Activated T-helper 1 cell treated with anti-CD3 and anti-CD28 coated beads, Interleukin-12 subunit alpha, Interleukin-12 subunit beta, Interleukin-2, Interleukin-4 antibody, amounts not matched to agents 30 ng/mL and 10 ng/mL and 1 ng/mL, durations not matched to agents 14 hours and 24 hours and 36 hours (primary cell): ENCODE data around the gene ASTN1. TPM values are rescaled to one million over a fixed set of nuclear protein-coding genes. Genes with fewer than 3 reads are reported as not detected.

ENCODE experiments used
- DNase-seq: peaks from one replicate; pipeline ENCODE4 v3.0.0; 2021; ENCODE audit warnings: low spot score
- H3K27ac Mint-ChIP-seq: one replicate; pipeline ENCODE4 v1.8.0; 2021; ENCODE audit warnings: mild to moderate bottlenecking, mixed read lengths
- H3K27me3 Mint-ChIP-seq: one replicate; pipeline ENCODE4 v1.8.0; 2022; ENCODE audit warnings: mild to moderate bottlenecking, moderate library complexity, mixed read lengths; ENCODE audit not compliant: insufficient read depth
- H3K36me3 Mint-ChIP-seq: one replicate; pipeline ENCODE4 v1.8.0; 2021; ENCODE audit warnings: low read depth, mixed read lengths
- H3K4me1 Mint-ChIP-seq: one replicate; pipeline ENCODE4 v1.8.0; 2021; ENCODE audit warnings: low read depth, mixed read lengths
- H3K4me3 Mint-ChIP-seq: one replicate; pipeline ENCODE4 v1.8.0; 2021; ENCODE audit warnings: mild to moderate bottlenecking, moderate library complexity, mixed read lengths
- H3K9me3 Mint-ChIP-seq: one replicate; pipeline ENCODE4 v1.8.0; 2021; ENCODE audit warnings: mixed read lengths
- intact Hi-C: fragments of 100-400 bp; cut with micrococcal nuclease; formaldehyde crosslinking; loops from one replicate; pipeline ENCODE4 v1.15.1; 2024
- total RNA-seq: library from RNA; stranded (reverse); gene quantifications from 2 replicates; pipeline ENCODE4 v1.2.3, GENCODE V29; 2022

The ASTN1 gene
- total RNA-seq, 1 donor from 2014 or later: not detected

DNA sequence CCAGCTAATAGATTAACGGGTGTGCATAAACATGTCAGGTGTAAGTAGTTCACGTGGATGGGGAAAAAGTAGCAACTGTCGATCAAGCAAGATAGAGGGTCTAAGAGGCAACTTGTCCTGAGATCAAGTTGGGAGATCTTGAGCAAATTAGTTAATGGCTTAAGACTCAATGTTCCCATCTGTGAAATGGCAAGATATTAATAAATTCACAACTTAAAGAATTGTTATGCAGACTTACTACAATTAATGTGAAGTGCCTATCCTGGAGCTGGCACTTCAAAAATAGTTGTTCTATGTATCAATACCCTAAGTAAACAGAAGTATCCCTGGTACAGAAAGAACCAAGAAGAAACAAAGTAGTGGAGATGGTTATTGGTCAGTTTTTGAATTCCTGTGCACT, 312.4 kb downstream of the ASTN1 start:
- Mint-ChIP-seq H3K9me3 (no peaks in the 10 kb centered on the region), H3K27me3 (no peaks in the 10 kb centered on the region), H3K27ac (no peak overlapping the region), H3K36me3 (no peaks in the 10 kb centered on the region), H3K4me1 (no peaks in the 10 kb centered on the region), H3K4me3 (no peak overlapping the region)
- intact Hi-C loops: no loop called here
- DNase-seq: no peak

DNA sequence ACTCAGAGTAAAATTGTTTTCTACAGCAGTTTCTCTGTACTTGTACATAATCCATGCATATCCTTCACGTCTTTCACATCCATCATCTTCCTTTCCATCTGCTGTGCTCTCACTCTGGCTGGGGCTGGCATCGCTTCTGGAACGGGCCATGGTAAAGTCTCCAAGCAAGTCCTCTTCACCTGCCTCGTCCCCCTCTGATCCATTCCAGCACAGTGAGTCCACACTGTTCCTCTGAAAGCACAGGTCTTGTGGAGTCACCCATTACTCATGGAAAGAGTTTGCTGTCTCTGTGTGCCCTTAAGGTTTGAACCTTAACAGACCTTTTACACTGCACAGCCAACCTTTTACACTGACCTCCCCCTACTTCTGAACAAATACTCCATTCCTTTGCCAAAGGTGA, 313.6 kb downstream of the ASTN1 start:
- no peak for DNase-seq
- no peak overlapping the region for H3K27ac Mint-ChIP-seq
- no peaks in the 10 kb centered on the region for H3K36me3 Mint-ChIP-seq
- H3K4me3 Mint-ChIP-seq: no peak overlapping the region
- intact Hi-C loops: no loop called here
- no peaks in the 10 kb centered on the region for H3K27me3 Mint-ChIP-seq
- H3K4me1 Mint-ChIP-seq: no peaks in the 10 kb centered on the region
- H3K9me3 Mint-ChIP-seq: no peaks in the 10 kb centered on the region

DNA sequence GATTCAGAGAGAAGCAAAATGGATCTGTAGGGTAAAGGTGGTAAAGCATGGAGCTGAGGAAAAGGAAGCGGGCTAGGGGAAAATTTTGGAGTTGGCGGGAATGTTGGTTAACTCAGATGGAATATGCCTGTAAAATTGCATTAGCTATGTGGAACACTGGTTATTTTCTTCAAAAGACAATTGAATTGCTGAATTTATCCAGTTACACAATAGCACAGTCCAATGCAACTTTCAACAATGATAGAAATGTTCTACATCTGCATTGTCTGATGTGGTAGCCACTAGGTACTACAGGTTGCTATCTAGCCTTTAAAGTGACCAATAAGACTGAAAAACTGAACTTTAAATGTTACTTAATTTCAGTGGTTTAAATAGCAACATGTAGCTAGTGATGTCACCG, 315.2 kb downstream of the ASTN1 start:
- Mint-ChIP-seq H3K36me3 (no peaks in the 10 kb centered on the region), H3K27ac (no peak overlapping the region), H3K4me3 (no peak overlapping the region), H3K27me3 (no peaks in the 10 kb centered on the region), H3K9me3 (no peaks in the 10 kb centered on the region), H3K4me1 (no peaks in the 10 kb centered on the region)
- intact Hi-C loops: no loop called here
- no peak for DNase-seq

DNA sequence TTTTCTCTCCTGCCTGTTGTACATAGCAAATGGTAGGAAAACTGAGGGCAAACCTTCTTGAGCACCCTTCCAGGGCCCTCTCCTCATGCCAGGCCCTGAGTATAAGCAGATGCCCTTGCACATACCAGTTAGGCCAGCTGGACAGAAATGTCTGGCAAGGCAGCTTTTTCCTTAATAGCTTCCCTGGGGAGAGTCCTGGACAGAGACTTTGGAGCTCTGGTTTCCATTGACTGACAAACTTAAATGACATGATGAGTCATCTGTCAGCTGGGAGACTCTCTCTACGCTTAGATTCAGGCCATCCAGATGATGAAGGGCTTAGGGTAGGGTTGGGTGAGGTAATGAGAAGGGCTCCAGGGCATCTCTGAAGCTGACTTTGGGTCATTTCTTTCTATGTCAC, 317.5 kb downstream of the ASTN1 start:
- Mint-ChIP-seq H3K4me3 (no peak overlapping the region), H3K36me3 (no peaks in the 10 kb centered on the region), H3K27me3 (no peaks in the 10 kb centered on the region), H3K27ac (no peak overlapping the region), H3K4me1 (no peaks in the 10 kb centered on the region), H3K9me3 (no peaks in the 10 kb centered on the region)
- intact Hi-C loops: no loop called here
- DNase-seq: no peak

DNA sequence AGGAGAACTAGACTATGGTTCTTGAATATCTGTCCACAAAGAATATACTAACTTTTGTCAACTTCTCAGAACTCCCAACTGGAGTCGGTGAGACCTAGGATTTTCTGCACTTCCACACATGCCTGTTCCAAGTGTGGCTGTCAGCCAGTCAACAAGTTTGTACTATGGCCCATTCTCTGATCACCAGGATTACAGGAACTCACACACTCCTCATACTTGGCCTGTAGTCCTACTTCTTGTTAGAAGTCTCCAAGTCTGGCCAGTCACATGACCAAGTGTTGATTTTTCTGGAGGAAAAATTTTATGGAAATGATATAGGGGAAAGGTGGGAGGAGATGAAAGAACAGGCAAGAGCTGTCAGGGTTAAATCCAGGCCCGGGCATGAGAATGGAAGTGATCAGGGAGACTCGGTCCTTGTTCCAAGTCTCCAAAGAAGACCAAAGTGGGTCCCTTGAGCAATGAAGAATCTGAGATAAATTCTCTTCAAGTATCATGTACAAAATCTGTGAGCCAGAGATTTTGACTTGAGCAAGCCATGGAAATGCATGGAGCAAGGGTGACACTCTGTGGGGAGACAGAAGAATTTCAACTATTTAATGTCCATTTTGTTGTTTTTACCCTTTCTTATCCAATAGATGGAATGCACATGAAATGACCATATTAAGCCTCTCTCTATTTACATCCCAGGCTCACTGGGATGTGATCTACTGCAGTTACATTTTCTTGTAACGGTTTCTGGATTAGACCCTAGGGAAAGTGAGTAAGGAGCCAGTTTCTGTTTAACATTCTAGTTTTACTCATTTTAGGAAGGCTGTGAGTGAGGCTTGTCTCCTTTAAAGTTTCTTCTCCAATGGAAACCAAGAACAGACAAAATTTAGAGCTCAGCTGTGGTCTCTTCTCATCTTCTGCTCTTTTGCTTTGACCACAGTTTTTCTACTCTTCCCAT, 320.9 kb downstream of the ASTN1 start:
- intact Hi-C loops: no loop called here
- DNase-seq: no peak
- H3K4me3 Mint-ChIP-seq: no peak overlapping the region
- no peaks in the 10 kb centered on the region for H3K36me3 Mint-ChIP-seq
- H3K27ac Mint-ChIP-seq: no peak overlapping the region
- no peaks in the 10 kb centered on the region for H3K9me3 Mint-ChIP-seq
- H3K4me1 Mint-ChIP-seq: no peaks in the 10 kb centered on the region
- H3K27me3 Mint-ChIP-seq: no peaks in the 10 kb centered on the region

DNA sequence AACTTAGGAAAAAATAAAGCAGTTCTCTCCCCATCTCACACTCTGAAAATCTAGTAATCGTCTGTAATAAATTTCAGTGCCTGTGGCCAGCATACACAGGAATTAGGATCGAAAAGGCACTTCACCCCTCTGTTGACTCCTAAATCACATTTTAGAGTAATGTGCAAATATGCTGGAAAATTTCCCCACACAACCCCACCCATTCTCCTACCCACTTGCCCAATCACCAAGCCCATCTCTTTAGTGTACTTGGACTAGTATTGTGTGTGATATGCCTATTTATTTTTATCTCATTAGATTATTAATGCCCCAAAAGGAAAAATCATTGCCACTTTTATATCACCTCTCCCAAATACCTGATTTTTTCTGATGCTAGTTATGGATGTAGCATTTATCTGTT, 323.3 kb downstream of the ASTN1 start:
- DNase-seq: no peak
- H3K4me3 Mint-ChIP-seq: no peak overlapping the region
- H3K9me3 Mint-ChIP-seq: no peaks in the 10 kb centered on the region
- H3K27me3 Mint-ChIP-seq: no peaks in the 10 kb centered on the region
- no peaks in the 10 kb centered on the region for H3K36me3 Mint-ChIP-seq
- intact Hi-C loops: no loop called here
- no peaks in the 10 kb centered on the region for H3K4me1 Mint-ChIP-seq
- H3K27ac Mint-ChIP-seq: no peak overlapping the region

DNA sequence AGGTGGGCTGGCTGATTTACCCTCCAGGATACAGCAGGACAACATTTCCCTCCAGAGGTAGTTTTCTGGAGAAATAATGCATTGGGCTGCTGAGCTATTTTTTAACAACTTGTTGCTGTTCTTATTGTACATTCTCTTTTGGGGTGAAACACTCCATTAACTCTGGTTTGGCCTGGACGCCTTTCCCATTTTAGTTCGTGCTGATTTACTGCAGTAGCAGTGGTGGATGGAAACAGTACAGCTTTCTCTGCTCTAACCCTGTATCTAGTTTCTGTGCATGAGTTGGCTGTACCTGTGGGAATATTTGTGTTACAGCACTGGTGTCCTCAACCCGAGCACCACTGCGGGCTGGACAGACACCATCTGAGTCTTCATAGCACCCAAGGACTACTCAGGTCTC, 325.3 kb downstream of the ASTN1 start:
- DNase-seq: no peak
- Mint-ChIP-seq H3K36me3 (no peaks in the 10 kb centered on the region), H3K9me3 (no peaks in the 10 kb centered on the region), H3K4me1 (no peaks in the 10 kb centered on the region), H3K27ac (no peak overlapping the region), H3K4me3 (no peak overlapping the region), H3K27me3 (no peaks in the 10 kb centered on the region)
- intact Hi-C loops: no loop called here

DNA sequence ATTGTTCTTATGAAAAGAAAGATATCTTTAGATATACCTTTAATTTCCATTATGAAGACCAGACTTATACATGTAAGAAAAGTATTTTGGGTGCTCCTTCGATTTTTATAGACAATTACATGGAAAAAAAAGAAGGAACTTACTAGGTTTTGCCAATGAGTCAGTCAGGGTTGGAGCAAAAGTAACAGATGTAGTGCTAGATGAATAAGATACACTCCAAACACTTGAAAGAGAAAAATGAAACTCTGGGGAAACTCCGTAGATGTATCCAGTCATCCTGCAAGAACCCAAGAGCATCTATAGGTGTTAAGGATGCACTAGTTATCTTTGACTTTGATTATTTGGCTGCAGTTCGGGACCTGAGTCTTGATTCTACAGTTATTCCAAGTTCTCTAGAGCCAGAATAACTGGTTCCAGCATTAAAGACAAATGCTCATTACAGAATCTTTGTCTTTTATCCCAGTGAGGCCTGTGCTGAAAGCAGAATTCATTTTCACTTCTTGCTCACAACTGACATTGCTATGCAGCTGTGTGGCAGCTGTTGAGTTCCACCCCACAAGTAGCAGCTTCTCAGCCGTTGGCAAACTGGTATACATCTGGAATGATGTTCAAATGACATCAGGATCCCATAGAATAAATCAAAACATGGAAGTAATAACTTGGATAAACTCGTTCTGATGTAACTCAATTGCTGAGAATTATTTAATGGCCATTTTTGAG, 326.1 kb downstream of the ASTN1 start:
- Mint-ChIP-seq H3K9me3 (no peaks in the 10 kb centered on the region), H3K4me1 (no peaks in the 10 kb centered on the region), H3K27ac (no peak overlapping the region), H3K4me3 (no peak overlapping the region), H3K36me3 (no peaks in the 10 kb centered on the region), H3K27me3 (no peaks in the 10 kb centered on the region)
- DNase-seq: no peak
- intact Hi-C loops: no loop called here

DNA sequence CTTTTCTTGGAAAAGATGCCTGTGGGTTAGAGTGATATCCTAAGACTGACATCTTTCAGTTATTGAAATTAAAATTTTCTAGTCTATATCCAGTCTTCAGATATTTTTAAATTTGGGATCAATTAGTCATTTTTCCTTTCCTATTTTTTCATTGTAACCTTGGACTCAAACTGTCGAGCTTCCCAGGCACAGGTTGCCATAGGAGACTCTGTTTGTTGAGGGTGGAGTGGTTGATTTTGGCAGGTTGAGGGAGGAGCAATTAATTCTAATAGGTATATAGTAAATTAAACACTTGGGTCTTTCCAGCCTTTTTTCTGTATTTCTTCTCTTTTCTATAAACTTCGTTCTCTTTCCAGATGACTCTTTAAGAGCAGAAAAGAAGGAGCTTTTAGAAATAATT, 326.8 kb downstream of the ASTN1 start:
- Mint-ChIP-seq H3K27me3 (no peaks in the 10 kb centered on the region), H3K4me3 (no peak overlapping the region), H3K4me1 (no peaks in the 10 kb centered on the region), H3K9me3 (no peaks in the 10 kb centered on the region), H3K36me3 (no peaks in the 10 kb centered on the region), H3K27ac (no peak overlapping the region)
- DNase-seq: no peak
- intact Hi-C loops: no loop called here

DNA sequence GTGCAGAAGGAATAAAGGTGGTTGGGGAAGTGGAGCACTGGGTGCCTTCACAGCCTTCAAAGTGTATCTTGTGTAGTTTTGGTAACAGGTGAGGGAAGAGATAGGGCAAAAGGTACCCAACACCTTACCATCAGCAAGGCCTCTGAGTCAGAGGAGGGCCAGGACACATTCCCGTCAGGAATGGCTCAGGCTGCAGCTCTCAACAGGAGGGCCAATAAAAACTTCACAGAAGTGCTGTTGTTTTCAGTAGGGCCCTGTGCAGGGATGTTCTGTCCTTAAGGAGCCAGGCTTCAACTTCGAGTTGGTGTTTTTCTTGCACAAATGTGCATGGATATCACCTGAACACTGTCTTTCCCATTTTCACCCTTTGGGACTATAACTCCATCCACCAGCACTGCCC, 333.4 kb downstream of the ASTN1 start:
- H3K27me3 Mint-ChIP-seq: no peaks in the 10 kb centered on the region
- intact Hi-C loops: no loop called here
- H3K9me3 Mint-ChIP-seq: no peaks in the 10 kb centered on the region
- no peaks in the 10 kb centered on the region for H3K4me1 Mint-ChIP-seq
- no peak overlapping the region for H3K4me3 Mint-ChIP-seq
- no peak overlapping the region for H3K27ac Mint-ChIP-seq
- DNase-seq: no peak
- no peaks in the 10 kb centered on the region for H3K36me3 Mint-ChIP-seq

DNA sequence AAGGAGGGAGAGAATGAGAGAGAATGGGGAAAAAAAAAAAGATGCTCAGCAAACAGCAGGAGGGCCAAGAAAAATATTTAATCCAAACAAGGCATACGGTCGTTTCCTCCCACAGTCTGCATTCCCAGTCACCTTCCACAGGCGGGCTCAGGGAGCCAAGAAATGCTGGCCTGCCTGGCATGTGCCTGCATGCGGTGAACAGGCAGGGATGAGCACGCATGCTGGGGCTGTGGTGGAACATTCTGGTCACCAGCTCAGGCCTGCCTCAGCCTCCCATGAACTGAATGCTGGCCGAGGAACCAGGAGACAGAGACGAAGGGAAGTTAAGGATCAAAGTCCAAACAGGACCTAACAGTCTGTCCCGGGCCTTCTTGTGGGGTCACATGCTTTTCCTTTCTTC, 335.3 kb downstream of the ASTN1 start:
- no peak overlapping the region for H3K27ac Mint-ChIP-seq
- DNase-seq: no peak
- intact Hi-C loops: no loop called here
- no peak overlapping the region for H3K4me3 Mint-ChIP-seq
- no peaks in the 10 kb centered on the region for H3K9me3 Mint-ChIP-seq
- H3K4me1 Mint-ChIP-seq: no peaks in the 10 kb centered on the region
- H3K36me3 Mint-ChIP-seq: no peaks in the 10 kb centered on the region
- H3K27me3 Mint-ChIP-seq: no peaks in the 10 kb centered on the region

DNA sequence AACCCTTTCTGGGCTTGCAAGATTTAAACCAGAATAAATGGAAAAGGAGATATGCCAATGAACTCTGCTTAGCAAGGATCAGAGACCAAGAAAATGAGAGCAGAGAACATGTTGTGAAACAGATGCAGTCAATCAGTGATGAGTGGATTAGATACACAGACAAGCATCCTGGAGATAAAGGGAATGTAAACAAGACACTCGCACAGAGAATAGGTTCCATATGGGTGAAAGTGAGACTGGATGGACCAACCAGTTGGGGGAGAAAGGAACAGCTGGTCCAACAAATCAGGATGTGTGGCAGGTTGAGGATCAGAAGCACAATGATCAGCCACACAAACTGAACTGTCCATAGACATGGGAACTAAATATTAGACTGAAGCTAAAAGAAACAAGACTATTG, 338.2 kb downstream of the ASTN1 start:
- Mint-ChIP-seq H3K4me1 (no peaks in the 10 kb centered on the region), H3K27ac (no peak overlapping the region), H3K4me3 (no peak overlapping the region), H3K36me3 (no peaks in the 10 kb centered on the region), H3K9me3 (no peaks in the 10 kb centered on the region), H3K27me3 (no peaks in the 10 kb centered on the region)
- no peak for DNase-seq
- intact Hi-C loops: no loop called here

DNA sequence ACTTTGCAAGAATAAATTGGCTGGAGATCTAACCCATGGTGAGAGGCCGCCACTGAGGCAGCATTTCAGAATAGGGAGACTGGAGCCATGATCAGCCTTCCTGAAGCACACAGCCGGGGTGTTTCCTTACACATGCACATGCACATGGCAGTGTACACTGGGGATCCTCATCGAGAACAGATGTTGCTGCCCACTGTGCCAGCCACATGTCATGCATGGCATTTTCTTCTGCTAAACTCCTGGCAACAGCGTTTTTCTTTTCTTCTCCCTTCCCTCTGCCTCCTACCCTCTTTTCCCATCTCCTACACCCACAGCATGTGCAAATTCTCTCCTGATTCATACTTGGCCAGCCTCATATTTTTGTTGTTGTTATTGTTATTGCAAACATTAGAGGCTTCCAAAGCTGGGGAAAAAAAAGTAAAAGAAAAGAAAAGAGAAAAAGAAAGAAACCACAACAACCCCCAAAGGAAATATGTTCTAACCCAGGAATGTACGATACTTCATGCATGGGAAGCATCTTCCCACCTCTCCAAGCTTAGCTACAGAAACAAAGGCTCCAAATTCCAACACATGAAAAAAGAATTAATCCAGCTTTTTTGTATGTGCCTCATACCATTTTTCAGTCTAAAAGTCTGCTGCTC, 344.0 kb downstream of the ASTN1 start:
- Mint-ChIP-seq H3K27me3 (no peaks in the 10 kb centered on the region), H3K36me3 (no peaks in the 10 kb centered on the region), H3K4me1 (no peaks in the 10 kb centered on the region), H3K27ac (no peak overlapping the region), H3K9me3 (no peaks in the 10 kb centered on the region), H3K4me3 (no peak overlapping the region)
- DNase-seq: no peak
- intact Hi-C loops: no loop called here
